HG03196 (cell line): ENCODE measurements around the gene LRCH1.

Source experiments
- ATAC-seq: cut with Tn5 transposase; IDR thresholded peaks from one replicate; pipeline ENCODE4 v1.9.1; 2021; ENCODE audit not compliant: unreplicated experiment

Gene LRCH1

GRCh38 chr13:46561691-46562090, 8.7 kb downstream of the LRCH1 start:
- ATAC-seq: no peak

- no peak for ATAC-seq
Measured at GRCh38 chr13:46562152-46562551, 9.2 kb downstream of the LRCH1 start.

DNA sequence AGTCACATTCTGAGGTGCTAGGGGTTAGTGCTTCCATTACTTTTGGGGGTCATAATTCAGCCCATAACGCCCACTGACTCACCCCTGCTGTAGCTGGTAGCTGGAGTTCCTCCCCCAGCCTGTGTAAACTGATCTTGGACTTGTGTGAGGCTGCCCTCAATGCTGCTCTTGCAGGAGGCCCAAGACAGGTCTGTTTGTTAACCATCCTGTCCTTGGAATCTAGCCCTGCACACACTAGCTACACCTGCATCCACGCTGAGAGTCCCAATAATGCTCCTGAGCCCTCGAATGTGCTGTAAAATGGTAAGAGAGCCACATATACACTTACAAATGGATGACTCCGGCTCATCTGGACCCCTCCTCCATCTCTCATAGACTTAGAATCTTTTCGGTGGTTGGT, 9.6 kb downstream of the LRCH1 start:
- no peak for ATAC-seq

GRCh38 chr13:46565808-46566750, 13.1 kb downstream of the LRCH1 start:
- ATAC-seq: peak; percentile 47

DNA sequence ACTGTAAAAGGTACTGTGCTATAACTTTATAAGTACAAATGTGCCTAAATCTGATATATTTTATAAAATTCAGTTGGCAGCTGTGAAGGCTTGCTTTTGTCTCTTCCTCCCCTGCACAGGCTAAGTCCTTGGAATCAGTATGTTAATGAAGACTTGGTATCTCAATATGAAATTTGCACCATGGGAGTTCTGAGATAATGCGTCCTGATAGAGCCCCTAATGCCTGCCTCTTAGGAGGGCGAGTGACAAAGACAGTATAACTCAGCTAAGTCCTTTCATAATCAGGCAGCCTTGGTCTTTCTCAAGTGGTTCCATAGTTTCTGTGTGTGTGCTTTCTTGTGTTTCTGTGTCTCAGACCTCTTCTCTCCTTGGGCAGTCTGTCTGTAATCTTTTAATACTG, 14.7 kb downstream of the LRCH1 start:
- ATAC-seq: no peak

DNA sequence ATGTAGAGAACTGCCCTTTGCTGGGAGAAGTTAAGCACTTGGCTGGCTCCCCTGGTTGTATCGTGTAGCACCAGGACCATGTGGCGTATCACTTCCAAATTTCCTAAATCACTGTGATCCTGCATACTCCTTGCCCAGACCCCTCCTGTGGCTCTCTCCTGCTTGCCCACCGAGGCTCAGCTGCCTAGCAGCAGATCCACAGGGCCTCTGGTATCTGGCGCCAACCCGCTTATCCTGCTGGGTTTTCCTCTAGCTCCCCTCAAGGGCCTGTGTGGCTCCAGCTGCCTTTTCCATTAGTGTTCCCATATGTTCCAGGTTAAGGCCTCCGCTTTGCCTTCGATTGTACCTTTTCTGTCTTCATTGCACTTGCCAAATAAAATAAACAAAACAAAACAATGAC, 16.5 kb downstream of the LRCH1 start:
- no peak for ATAC-seq

GRCh38 chr13:46570273-46570672, 17.3 kb downstream of the LRCH1 start:
- ATAC-seq: no peak

DNA sequence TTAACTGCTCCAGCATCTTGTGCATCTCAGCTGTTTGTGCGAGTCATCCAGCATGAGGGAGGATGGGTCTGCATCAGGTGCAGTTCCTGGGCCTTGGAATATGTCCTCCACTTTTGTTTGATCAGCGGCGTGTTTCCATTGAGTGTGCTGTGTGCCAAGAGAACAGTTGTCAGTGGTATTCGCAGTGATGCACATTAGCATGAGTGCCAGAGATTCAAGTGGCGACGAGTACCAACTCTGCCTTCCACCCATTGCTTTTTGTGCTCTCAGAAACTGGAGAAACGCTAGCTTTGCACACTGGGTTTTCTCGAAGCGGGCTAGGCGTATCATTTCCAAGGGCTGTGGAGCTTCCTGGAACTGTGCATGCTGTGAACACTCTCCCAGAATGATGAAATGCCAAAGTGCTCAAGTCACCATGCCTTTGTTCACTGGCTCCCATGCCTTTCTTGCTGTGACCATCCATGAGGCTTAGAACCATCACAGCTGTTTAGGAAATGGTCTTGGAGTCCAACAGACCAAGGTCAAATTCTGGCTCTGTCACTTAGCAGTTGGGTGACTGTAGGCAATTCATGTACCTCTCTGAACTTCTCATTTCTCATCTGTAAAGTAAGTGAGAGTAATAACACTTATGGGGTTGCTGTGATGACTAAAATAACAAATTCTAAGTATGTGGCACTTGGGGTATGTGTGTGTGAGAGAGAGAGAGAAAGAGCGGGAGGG, 18.4 kb downstream of the LRCH1 start:
- ATAC-seq: no peak

- no peak for ATAC-seq
Measured at GRCh38 chr13:46571909-46572595, 19.1 kb downstream of the LRCH1 start.

DNA sequence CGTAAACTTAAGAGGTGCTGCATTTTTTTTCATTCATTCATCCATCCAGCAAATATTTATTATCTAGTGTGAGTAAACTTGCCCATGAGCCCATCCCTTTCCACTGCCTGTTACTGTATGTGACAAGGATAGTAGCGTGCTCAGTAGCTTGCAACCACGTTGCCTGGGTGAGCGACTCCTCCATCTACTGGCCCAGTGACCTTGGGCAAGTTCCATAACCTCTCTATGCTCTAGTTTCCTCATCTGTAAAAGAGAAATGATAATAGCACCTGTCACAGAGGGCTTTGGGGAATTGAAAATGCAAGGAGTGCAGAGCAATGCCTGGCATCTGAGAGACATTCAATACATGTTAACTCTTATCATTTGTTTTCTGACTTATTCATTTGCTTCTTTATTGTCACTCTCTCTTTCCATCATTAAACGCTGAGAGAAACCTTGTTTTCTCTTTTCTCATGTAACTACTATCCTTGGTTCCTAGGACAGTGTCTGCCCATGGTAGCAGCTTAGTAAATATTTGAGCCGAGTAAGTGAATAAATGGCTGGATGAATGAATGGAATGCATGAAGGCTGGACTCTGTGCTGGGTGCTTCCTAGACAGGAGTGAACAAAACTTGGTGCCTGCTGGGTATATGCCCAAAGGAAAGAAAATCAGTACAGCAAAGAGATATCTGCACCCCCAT, 19.9 kb downstream of the LRCH1 start:
- peak; percentile 34 for ATAC-seq

GRCh38 chr13:46575301-46575771, 22.4 kb downstream of the LRCH1 start:
- no peak for ATAC-seq

GRCh38 chr13:46575818-46576221, 22.9 kb downstream of the LRCH1 start:
- ATAC-seq: no peak

DNA sequence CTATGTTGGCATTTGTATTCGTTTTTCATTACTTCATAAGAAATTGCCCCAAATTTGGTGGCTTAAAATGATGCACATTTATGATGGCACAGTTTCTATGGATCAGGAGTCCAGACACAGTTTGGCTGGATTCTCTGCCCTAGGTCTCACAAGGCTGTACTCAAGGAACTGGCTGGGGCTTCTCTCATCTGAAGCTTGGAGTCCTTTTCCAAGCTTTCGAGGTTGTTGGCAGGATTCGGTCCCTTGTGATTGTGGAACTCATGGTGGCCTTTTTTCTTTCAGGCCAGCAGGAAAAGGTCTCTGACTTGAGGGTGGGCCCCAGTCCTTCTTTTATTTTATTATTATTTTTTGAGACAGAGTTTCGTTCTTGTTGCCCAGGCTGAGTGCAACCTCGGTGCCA, 23.8 kb downstream of the LRCH1 start:
- ATAC-seq: no peak

DNA sequence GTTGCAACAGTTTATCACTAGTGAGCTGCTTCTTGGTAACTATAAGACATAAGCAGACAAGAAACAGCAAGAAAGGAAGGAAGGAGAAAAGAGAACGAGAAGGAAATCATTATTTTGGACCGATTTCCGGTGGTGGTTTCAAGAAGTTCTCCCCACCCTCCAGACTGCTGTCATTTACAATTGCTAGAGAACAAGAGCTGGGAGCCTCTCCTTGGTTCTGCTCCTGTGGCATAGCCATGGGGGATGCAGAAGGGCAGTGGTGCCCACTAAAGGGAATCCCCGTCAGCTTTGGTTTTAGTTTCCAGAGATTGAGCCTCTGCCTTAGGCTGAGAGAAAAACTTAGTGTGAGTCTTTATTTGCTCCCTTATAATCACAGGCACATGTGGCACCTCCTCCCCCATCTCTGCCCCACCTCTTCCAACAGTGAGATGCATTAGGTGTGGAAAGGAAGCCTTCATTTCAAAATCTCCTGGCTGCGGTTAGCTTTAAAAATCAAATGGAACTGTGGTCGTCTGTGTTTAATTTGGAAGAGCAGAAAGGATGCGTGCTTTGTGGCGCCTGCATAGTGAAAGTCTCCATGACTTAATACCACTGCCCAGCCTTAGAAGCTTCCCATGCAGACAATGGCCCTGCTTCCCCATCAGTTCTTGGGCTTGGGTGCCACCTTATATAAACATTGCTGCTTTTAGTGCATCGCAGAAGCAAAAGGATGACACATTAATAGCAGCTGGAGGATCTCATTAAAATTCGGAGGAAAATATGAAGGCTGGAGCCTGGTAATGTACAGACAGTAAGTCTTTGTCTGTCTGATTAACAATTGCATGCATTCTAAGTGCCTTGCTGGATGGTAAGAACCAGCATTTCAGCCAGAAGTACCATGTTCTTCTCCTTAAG, 25.0 kb downstream of the LRCH1 start:
- no peak for ATAC-seq

DNA sequence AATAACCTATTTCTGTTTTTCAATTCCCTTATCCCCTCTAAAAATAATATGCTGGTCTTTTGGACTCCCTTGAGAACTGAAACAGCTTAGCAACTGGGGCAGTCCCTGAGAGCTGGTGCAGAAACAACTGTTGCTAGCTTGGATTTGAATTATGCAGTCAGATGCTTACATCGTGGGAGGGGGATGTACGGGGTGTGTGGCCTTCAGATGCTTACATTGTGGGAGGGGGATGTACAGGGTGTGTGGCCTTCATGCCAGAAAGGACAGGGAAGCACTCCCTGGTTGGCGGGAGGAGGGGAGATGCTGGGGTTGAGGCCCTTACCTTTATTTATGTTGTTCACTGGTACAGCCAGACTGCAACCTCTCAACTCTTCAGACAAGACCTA, 25.6 kb downstream of the LRCH1 start:
- ATAC-seq: peak; percentile 55

- ATAC-seq: no peak
Measured at GRCh38 chr13:46580362-46580839, 27.4 kb downstream of the LRCH1 start.

- no peak for ATAC-seq
Measured at GRCh38 chr13:46582190-46582589, 29.2 kb downstream of the LRCH1 start.

- no peak for ATAC-seq
Measured at GRCh38 chr13:46586751-46587514, 34.0 kb downstream of the LRCH1 start.

GRCh38 chr13:46587807-46588418, 34.9 kb downstream of the LRCH1 start:
- ATAC-seq: no peak
